ENCODE measurements around the gene HOGA1. TPM values are rescaled to one million over a fixed set of nuclear protein-coding genes. Genes with fewer than 3 reads are reported as not detected.

The HOGA1 gene
- total RNA-seq, 4 donors from 2014 or later = 0.67 to 4.5 (median 0.93) TPM

- H3K9me3 ChIP-seq = no peaks in the 10 kb centered on the region
- intact Hi-C loops (cut with DNase I) = no loop called here
- WGBS, 2 donors = 90 to 95% methylated on average over 19 of the region's 19 CpGs
- no peak for DNase-seq
- no peak overlapping the region for H3K4me3 ChIP-seq (replicated peaks in 1 of 3)
- H3K36me3 ChIP-seq = no peaks in the 10 kb centered on the region
- TF ChIP-seq CTCF (IDR thresholded peaks at IDR 0.05) = no peak
- no peak for TF ChIP-seq POLR2A (IDR thresholded peaks at IDR 0.05)
- H3K27me3 ChIP-seq = no peaks in the 10 kb centered on the region
- peaks cover 0 to 15% of the 10 kb centered on the region in 2 donors for H3K4me1 ChIP-seq
- no peak overlapping the region for H3K27ac ChIP-seq
Observed at GRCh38 chr10:97598407-97599271, 14.4 kb downstream of the HOGA1 start.

GRCh38 chr10:97599272-97599619, 15.1 kb downstream of the HOGA1 start:
- Histone ChIP-seq H3K36me3 (no peaks in the 10 kb centered on the region), H3K4me3 (replicated peaks in 1 of 3) (no peak overlapping the region), H3K4me1 (peaks cover 0 to 15% of the 10 kb centered on the region in 2 donors), H3K27me3 (no peaks in the 10 kb centered on the region), H3K9me3 (no peaks in the 10 kb centered on the region), H3K27ac (no peak overlapping the region)
- WGBS, 2 donors = 87 to 88% methylated on average over 6 of the region's 6 CpGs
- intact Hi-C loops (cut with DNase I) = no loop called here
- no peak for DNase-seq
- TF ChIP-seq POLR2A (IDR thresholded peaks at IDR 0.05) (no peak), CTCF (IDR thresholded peaks at IDR 0.05) (no peak)

GRCh38 chr10:97600616-97601015, 16.4 kb downstream of the HOGA1 start:
- 82 to 90% methylated on average over 1 of the region's 1 CpG for WGBS, 2 donors
- no peaks in the 10 kb centered on the region for H3K27me3 ChIP-seq

GRCh38 chr10:97601268-97602215, 17.4 kb downstream of the HOGA1 start:
- peaks cover 0 to 3% of the 10 kb centered on the region in 2 donors for H3K4me1 ChIP-seq
- H3K9me3 ChIP-seq = no peaks in the 10 kb centered on the region
- DNase-seq = no peak
- H3K27ac ChIP-seq = no peak overlapping the region
- no peaks in the 10 kb centered on the region for H3K36me3 ChIP-seq
- TF ChIP-seq POLR2A (IDR thresholded peaks at IDR 0.05) (no peak), CTCF (IDR thresholded peaks at IDR 0.05) (no peak)
- intact Hi-C loops (cut with DNase I) = no loop called here
- H3K4me3 ChIP-seq (replicated peaks in 1 of 3) = no peak overlapping the region
- no peaks in the 10 kb centered on the region for H3K27me3 ChIP-seq
- WGBS, 2 donors = 67 to 72% methylated on average over 16 to 21 of the region's 21 CpGs

More at GRCh38 chr10:97600616-97601015, 16.4 kb downstream of the HOGA1 start:
- H3K36me3 ChIP-seq = no peaks in the 10 kb centered on the region
- no peak overlapping the region for H3K4me3 ChIP-seq (replicated peaks in 1 of 3)
- H3K9me3 ChIP-seq = no peaks in the 10 kb centered on the region
- intact Hi-C loops (cut with DNase I) = no loop called here
- no peak for DNase-seq
- H3K27ac ChIP-seq = no peak overlapping the region
- TF ChIP-seq CTCF (IDR thresholded peaks at IDR 0.05) (no peak), POLR2A (IDR thresholded peaks at IDR 0.05) (no peak)
- peaks cover 0 to 12% of the 10 kb centered on the region in 2 donors for H3K4me1 ChIP-seq
